Measurements from ENCODE around the gene AHRR. TPM values are rescaled to one million over a fixed set of nuclear protein-coding genes. Genes with fewer than 3 reads are reported as not detected.

Gene AHRR
- total RNA-seq, 2 experiments from 2014 or later = 2.2 to 3.4 TPM

GRCh38 chr5:386432-387341 is 65.2 kb downstream of the AHRR start:
- Histone ChIP-seq H3K9me2 (ENCODE audit: insufficient read depth, low read length) (no peaks in the 10 kb centered on the region), H3K4me1 (ENCODE audit: insufficient read depth, low read length, poor library complexity, severe bottlenecking) (no peaks in the 10 kb centered on the region), H3K27ac (ENCODE audit: low read depth, low read length, poor library complexity, severe bottlenecking) (no peak overlapping the region), H3K9me3 (ENCODE audit: low read length) (no peaks in the 10 kb centered on the region; the same call in 1 of the 2 replicates), H4K20me1 (ENCODE audit: insufficient read depth, low read length) (no peaks in the 10 kb centered on the region), H3K79me2 (ENCODE audit: insufficient read depth, low read depth, low read length) (no peaks in the 10 kb centered on the region), H3K4me3 (ENCODE audit: low read depth, low read length, poor library complexity, severe bottlenecking) (no peak overlapping the region), H2AFZ (ENCODE audit: low read length) (no peak overlapping the region), H3K36me3 (ENCODE audit: insufficient read depth, low read length) (no peaks in the 10 kb centered on the region), H3K4me2 (ENCODE audit: low read length) (no peak overlapping the region)
- TF ChIP-seq CTCF (conservative IDR thresholded peaks at IDR 0.05; ENCODE audit: low read length) = no peak
- no peak for TF ChIP-seq EZH2phosphoT487 (IDR thresholded peaks at IDR 0.05; ENCODE audit: borderline replicate concordance, low read depth, low read length)
- ChIA-PET POLR2A (no interaction called here), CTCF (ENCODE audit: unreplicated experiment) (no interaction called here)
- no peak for DNase-seq (ENCODE audit: low spot score)
- no TSS peak for BruUV-seq (replicated peaks)
- intact Hi-C loops (cut with micrococcal nuclease; ENCODE audit: unreplicated experiment) = no loop called here

GRCh38 chr5:387491-388265 is 66.2 kb downstream of the AHRR start:
- intact Hi-C loops (cut with micrococcal nuclease; ENCODE audit: unreplicated experiment) = no loop called here
- Histone ChIP-seq H3K79me2 (ENCODE audit: insufficient read depth, low read depth, low read length) (no peaks in the 10 kb centered on the region), H3K9me3 (ENCODE audit: low read length) (no peaks in the 10 kb centered on the region; the same call in 1 of the 2 replicates), H3K27ac (ENCODE audit: low read depth, low read length, poor library complexity, severe bottlenecking) (no peak overlapping the region), H4K20me1 (ENCODE audit: insufficient read depth, low read length) (no peaks in the 10 kb centered on the region), H3K4me1 (ENCODE audit: insufficient read depth, low read length, poor library complexity, severe bottlenecking) (peaks cover 4% of the 10 kb centered on the region), H3K4me3 (ENCODE audit: low read depth, low read length, poor library complexity, severe bottlenecking) (no peak overlapping the region), H2AFZ (ENCODE audit: low read length) (no peak overlapping the region), H3K9me2 (ENCODE audit: insufficient read depth, low read length) (no peaks in the 10 kb centered on the region), H3K4me2 (ENCODE audit: low read length) (no peak overlapping the region), H3K36me3 (ENCODE audit: insufficient read depth, low read length) (no peaks in the 10 kb centered on the region)
- ChIA-PET CTCF (ENCODE audit: unreplicated experiment) (no interaction called here), POLR2A (no interaction called here)
- no peak for TF ChIP-seq EZH2phosphoT487 (IDR thresholded peaks at IDR 0.05; ENCODE audit: borderline replicate concordance, low read depth, low read length)
- no peak for TF ChIP-seq CTCF (conservative IDR thresholded peaks at IDR 0.05; ENCODE audit: low read length)
- no peak for DNase-seq (ENCODE audit: low spot score)
- no TSS peak for BruUV-seq (replicated peaks)

Measured in OCI-LY7 (cell line).